HG02852 (cell line): Measurements from ENCODE around the gene OR4L1.
"Not testable (repeated sequence)": the region's sequence is repeated elsewhere in the genome, so short reads cannot be mapped to it uniquely, and the experiment has no call there.

Experiments
- ATAC-seq: cut with Tn5 transposase; IDR thresholded peaks from one replicate; pipeline ENCODE4 v1.9.1; 2021; ENCODE audit warnings: mild to moderate bottlenecking, moderate library complexity; ENCODE audit not compliant: unreplicated experiment

The OR4L1 gene

GRCh38 chr14:20059745-20060144 lies at the start of gene OR4L1:
Gene OR4L1, plus strand, starts transcription at chr14:20060045. Its CDS starts 0 bp downstream, at chr14:20060045.
- ATAC-seq: no peak

- ATAC-seq: no peak
Measured at GRCh38 chr14:20019257-20019865, 40.5 kb upstream of the OR4L1 start, which contains the start of gene OR4K14. Gene OR4K14, minus strand, starts transcription at chr14:20019307. Its CDS starts 4,114 bp downstream, at chr14:20015193.

GRCh38 chr14:20031058-20031457 lies 28.8 kb upstream of the OR4L1 start:
- ATAC-seq: no peak

- ATAC-seq: no peak
Measured at GRCh38 chr14:20035449-20035848, 24.4 kb upstream of the OR4L1 start.

- ATAC-seq: no peak
Measured at GRCh38 chr14:20035938-20036337, 23.9 kb upstream of the OR4L1 start, which contains the start of gene OR4K13. Gene OR4K13, minus strand, starts transcription at chr14:20036038. Its CDS starts 1,280 bp downstream, at chr14:20034758.

GRCh38 chr14:20044243-20044642 lies 15.6 kb upstream of the OR4L1 start:
- no peak for ATAC-seq

GRCh38 chr14:20048202-20048601 lies 11.6 kb upstream of the OR4L1 start:
- ATAC-seq: no peak

- ATAC-seq: no peak
Measured at GRCh38 chr14:20092050-20092449, 32.2 kb downstream of the OR4L1 start.

- ATAC-seq: no peak
Measured at GRCh38 chr14:20093442-20093841, 33.6 kb downstream of the OR4L1 start.

GRCh38 chr14:20098926-20099770 lies 39.3 kb downstream of the OR4L1 start:
- not testable (repeated sequence) for ATAC-seq

- no peak for ATAC-seq
Measured at GRCh38 chr14:20110438-20110837, 50.6 kb downstream of the OR4L1 start, which contains the start of gene OR4K17. Gene OR4K17, plus strand, starts transcription at chr14:20110739. Its CDS starts 6,761 bp downstream, at chr14:20117500.
